Fibroblast of villous mesenchyme (primary cell): Measurements from ENCODE around the gene CLIC3. TPM values are rescaled to one million over a fixed set of nuclear protein-coding genes. Genes with fewer than 3 reads are reported as not detected.

Experiments used
- DNase-seq: peaks from one replicate; pipeline ENCODE4 v3.0.0-alpha.2; 2010; ENCODE audit warnings: low read depth
- H3K4me3 ChIP-seq: 2 replicates; pipeline ENCODE4 v1.5.1; 2011; ENCODE audit warnings: low read depth, mild to moderate bottlenecking, low read length
- total RNA-seq: library from RNA; depleted of rRNA; stranded (reverse); fragments of >200 nt; gene quantifications from 2 replicates; pipeline ENCODE4 v1.2.3, GENCODE V29; 2012
- TF ChIP-seq, protein P1 (sequence below): IDR thresholded peaks from 2 replicates; pipeline ENCODE4 v1.5.1; 2012; ENCODE audit warnings: low read depth, mild to moderate bottlenecking, low read length; ENCODE audit not compliant: insufficient read depth

CLIC3 gene, protein sequence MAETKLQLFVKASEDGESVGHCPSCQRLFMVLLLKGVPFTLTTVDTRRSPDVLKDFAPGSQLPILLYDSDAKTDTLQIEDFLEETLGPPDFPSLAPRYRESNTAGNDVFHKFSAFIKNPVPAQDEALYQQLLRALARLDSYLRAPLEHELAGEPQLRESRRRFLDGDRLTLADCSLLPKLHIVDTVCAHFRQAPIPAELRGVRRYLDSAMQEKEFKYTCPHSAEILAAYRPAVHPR
- 19.0 and 43.2 TPM in 2 replicates for total RNA-seq

DNA sequence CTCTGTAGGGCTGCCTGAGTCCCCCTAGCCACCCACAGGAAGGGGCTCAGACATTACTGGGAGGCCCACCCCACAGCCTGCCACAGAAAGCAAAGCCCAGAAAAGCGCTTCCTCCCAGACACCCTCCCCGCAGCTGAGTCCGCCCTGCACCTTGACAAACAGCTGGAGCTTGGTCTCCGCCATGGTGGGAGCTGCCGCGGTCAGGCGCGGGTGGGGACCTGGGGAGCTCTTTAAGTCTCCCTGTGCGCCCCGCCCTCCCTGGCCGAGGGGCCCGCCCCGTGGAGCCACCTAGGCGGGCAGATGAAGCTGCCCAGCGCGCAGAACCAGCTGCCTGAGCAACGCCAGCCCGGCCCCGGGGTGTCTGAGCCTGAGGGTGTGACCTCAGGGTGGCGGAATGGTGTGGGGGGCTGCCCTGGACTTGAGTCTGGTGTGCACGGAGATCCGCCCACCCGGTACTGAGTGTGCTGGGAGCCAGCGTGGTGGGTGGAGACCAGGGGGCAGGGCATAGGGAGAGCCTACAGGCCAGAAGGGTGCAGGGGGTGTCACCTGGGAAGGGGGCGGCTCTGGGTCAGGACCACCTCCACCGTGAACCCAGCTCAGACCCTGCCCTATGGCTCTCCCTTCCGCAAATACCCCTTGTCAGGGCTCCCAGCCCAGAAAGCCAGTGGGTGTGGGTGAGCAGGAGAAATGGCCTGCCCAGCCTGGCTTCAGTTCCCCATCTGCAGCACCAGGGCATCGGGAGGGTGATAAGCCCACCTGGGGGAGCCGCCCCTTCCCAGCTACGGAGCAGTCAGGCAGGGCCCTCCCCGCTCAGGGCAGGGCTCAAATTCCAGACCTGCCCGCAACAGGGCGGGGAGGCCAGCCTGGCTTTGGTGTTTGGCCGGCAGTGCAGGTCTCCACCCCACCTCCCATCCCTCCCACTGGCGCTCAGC is at the start of gene CLIC3:
CLIC3 (minus strand) TSS at position 208 of the 932 bp plus-strand sequence; CDS start at position 183, 25 bp downstream.
- DNase-seq = peak; percentile 47
- peak within 1 kb of the TSS; percentile 51 for H3K4me3 ChIP-seq
- TF ChIP-seq, protein P1, sequence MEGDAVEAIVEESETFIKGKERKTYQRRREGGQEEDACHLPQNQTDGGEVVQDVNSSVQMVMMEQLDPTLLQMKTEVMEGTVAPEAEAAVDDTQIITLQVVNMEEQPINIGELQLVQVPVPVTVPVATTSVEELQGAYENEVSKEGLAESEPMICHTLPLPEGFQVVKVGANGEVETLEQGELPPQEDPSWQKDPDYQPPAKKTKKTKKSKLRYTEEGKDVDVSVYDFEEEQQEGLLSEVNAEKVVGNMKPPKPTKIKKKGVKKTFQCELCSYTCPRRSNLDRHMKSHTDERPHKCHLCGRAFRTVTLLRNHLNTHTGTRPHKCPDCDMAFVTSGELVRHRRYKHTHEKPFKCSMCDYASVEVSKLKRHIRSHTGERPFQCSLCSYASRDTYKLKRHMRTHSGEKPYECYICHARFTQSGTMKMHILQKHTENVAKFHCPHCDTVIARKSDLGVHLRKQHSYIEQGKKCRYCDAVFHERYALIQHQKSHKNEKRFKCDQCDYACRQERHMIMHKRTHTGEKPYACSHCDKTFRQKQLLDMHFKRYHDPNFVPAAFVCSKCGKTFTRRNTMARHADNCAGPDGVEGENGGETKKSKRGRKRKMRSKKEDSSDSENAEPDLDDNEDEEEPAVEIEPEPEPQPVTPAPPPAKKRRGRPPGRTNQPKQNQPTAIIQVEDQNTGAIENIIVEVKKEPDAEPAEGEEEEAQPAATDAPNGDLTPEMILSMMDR = no peak

DNA sequence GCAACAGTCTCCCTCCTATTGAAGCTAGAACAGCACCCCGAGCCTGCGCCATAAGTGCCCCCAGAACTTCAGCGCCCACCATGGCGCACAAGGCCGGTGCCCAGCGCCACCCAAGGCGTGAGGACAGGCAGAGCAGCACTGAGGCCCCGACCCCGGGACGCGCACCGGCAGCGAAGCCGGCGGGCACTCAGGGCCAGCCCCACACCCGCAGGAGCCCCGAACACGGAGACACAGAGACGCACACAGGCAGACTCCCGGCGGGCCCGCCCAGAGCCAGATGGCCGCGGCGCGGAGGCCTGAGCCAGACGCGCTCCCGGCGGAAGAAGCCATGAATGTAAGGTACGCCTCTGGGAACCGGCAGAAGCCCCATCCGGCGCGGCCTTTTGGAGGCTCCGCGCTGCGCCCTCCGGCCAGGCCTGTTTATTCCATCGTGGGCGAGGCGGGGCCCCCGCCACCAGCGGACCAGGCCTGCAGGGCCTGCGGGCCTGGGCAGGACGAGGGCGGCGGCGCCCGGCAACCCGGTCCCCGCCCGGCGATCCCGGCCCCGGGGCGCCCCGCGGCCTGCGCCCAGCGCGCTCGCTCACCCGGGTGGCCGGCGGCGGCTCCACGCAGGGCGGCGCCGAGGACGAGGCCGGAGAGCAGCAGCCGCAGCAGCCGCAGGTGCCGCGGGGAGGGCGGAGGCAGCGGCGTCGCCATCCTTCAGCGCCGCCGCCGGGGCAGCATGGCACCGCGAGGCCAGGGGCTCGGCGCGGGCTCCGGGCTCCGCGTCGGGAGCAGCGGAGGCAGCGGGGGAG is 49.1 kb upstream of the CLIC3 start:
- TF ChIP-seq, protein P1 = no peak
- DNase-seq = peak; percentile 55
- H3K4me3 ChIP-seq = peak overlapping the region; percentile 60

DNA sequence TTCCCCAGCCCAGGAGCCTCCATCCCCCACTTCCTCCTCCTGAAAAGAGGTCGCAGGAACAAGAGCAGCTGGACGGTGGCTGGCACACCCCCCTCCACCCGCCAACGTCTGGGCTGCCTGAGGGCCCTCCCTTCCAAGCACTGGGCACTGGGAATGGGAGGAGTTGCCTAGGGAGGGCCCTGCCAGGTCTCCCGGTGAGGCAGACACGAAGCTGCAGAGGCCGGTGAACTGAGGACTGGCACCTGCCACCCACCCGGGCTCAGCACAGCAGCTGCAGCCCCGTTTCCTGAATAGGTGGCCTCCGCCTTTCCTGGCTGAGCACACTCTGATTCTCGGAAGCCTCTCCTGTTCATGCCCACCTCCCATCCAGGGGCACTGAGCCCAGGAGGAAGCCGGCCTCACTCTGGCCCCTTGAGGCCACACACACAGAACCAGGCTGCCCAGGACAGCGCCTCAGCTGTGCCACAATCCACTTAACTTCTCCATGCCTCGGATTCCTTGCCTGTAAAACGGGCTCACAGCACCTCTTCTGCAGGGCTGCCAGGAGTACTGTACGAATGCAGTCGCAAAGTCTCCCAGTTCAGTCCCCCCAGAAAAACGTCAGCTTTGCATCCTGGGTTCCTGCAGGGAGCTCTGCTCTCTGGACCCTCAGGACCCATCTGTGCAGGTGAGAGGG is 48.3 kb upstream of the CLIC3 start:
- peak overlapping the region; percentile 54 for H3K4me3 ChIP-seq
- no peak for DNase-seq

DNA sequence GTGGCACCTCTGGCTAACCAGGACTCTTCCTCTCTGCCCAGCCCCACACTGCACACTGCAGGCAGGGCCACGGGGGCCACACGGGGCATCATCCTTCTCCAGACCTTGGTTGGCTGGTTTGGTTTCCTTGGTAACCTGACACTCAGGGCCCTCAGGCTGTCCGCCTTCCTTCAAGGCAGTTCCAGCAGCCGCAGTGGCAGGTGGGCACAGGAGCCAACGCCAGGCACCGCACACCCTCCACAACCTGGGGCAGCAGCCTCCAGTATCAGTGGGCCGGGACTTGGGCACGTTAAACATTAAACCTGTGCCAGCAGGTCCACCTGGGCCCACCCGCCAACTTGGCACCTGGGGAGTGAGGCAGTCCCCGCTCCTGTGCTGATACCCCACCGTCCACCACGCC is 47.7 kb upstream of the CLIC3 start:
- no peak overlapping the region for H3K4me3 ChIP-seq
- no peak for DNase-seq
- TF ChIP-seq, protein P1 = no peak

More for the DNA sequence above, 48.3 kb upstream of the CLIC3 start:
- TF ChIP-seq, protein P1 = no peak

DNA sequence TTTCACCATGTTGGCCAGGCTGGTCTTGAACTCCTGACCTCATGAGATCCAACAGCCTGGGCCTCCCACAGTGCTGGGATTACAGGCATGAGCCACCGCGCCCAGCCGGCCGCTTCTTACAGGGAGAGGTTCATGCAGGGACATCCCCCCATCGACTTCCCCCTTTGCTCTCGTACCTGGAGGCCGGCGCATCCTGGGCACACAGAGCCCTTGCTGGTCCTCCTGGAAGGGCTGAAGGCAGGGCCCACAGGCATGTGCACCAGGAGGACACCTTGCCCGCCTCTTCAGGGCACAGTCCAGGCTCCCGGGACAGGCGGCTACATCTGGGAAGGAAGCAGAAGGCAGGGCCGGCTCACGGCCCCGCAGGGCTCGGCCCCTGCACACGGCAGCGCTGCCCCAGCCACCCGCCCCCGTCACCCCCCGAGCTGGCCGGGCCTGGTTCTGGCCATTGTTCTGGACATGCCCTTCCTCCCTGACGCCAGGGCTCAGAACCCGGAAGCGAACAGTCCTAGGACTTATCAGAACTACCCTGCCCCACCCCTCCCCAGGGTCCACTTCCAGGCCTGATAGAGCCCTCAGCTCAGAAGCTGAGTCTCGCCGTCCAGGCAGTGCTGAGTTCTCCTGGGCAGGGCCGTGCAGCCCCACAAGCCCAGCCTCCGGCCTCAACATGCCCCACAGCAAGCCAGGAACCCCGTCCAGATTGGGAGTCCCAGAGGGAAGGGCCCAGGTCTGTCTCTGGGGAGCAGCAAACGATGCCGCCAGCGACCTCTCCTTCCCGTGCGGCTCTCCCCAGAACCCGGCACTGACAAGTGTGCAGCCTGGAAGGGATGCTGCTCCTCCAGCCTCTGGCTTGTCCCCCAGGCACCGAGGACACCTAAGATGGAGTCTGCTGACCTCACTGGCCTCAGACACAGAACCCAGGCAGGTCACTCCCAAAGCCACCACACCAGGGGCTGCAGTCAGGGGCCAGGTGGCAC is 46.7 kb upstream of the CLIC3 start:
- no peak for DNase-seq
- TF ChIP-seq, protein P1 = no peak
- H3K4me3 ChIP-seq = no peak overlapping the region
